ENCODE data around the gene EDIL3.
"Not testable (repeated sequence)": the region's sequence is repeated elsewhere in the genome, so short reads cannot be mapped to it uniquely, and the experiment has no call there.

The EDIL3 gene

DNA sequence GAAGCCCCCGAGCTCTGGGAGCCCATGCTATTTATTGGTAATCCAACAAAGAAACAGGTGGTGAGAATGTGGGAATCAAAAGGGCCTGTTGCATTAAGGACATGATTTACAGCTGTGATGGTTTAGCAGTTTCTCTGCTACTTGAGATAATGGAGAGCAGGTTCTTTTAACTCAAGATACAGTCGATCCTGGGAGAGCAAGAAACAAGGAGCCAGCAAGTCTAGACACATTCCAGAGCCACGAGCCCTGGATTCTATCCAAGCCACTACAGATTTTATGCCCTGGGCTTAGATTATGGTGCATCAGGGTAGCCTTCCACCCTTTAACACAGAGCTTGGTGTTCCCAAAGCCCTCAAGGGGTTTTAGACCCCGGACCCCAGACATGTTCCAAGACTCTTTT lies 87.0 kb downstream of the EDIL3 start:
- DNase-seq, result not testable (repeated sequence)

DNA sequence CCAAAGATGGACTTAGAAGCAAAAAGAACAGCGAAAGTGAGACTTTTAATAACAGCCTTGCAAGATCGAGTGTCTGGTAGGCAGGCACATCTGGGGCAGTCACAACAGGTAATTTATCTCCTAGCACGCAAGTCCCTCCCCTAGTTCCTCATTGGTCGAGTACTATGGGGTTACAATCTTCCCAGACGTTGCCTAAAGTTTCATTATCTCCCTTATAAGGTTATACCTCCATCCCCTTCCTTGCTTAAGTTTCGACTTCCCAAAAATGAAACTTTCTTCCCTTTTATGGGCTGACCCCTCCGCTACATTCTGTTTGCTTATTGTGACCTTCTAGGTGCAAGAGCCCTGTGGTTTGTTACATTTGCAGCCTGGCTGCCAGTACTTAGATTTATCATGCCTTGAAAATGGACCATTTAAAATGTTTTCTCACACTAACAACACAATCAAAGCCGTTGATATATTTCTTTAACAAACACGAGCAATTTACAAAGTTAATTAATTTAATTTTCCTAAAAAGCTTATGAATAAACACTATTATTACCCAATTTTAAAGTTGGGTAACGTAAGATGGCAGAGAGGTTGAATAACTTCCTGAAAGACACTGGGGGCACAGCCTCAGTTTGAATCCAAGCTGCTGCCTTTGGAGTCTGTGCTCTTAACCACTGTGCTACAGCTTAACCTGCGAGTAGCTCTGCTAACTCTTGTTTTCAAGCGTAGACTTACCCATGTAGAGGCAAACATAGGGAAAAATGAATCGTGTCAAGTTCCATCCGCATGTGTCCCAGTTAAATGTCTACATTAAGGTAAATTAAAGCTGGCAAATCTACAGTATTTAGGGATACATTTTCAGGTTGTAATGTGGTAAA lies 91.7 kb downstream of the EDIL3 start:
- no peak for DNase-seq

DNA sequence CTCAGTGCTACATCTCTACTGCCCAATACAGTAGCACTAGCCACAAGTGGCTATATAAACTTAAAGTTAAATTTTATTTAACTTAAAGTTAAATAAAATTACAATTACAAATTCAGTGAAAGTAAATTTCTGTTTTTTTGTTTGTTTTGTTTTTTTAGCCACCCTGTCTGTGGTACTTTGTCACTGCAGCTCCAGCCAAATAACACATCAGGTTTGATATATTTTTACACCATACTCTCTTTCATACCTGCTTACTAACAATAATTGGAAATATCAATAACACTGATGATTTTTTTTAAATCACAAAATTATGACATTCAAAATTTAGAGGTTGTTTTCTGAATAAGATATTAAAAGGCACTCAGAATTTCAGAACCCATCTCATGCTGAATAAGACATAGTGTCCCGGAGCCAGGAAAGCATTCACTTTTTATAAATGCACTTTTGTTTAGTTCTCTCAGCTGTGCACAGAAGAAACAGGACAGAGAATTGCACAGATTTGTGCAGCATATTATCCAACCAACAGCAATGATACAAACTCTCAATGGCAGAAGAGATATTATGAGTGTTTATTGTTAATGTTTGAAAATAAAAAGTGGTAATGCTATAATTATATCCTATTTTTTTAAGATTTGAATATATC lies 92.6 kb downstream of the EDIL3 start:
- no peak for DNase-seq

DNA sequence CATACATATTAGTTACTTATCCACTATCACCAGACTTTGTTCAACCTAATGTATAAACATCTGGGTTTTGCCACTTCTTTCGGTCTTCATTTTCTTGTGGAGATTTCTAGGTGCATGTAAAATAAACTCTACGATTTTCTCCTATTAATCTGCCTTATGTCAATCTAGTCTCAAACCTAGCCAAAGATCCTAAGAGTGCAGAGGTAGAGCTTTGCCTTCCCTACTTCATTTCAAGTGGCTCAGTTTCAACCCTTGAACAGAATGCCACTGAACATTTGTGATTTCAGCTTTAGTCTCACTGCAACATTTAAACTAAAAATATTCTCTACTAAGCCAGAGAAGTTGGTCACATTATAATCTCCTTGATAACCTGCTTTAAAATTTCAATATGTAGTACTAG lies 94.0 kb downstream of the EDIL3 start:
- no peak for DNase-seq

DNA sequence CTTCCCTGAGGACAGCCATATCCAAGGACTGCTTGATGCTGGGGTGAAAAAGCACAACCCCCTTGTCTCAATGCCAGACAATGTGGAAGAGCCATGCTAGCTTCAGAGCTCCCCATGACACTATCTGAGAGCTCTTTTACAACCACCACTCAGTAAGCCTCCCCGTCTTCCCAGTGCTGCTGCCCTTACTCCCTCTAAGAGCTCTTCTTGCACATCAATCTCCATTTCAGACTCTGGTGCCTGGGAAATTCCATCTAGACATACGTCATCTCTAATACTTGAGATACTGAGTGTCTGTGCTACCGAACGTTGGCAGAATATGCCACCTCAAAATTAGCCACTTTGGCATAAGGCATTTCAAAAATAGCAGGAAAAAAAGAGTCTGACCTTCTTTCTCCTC lies 94.5 kb downstream of the EDIL3 start:
- DNase-seq, result no peak

DNA sequence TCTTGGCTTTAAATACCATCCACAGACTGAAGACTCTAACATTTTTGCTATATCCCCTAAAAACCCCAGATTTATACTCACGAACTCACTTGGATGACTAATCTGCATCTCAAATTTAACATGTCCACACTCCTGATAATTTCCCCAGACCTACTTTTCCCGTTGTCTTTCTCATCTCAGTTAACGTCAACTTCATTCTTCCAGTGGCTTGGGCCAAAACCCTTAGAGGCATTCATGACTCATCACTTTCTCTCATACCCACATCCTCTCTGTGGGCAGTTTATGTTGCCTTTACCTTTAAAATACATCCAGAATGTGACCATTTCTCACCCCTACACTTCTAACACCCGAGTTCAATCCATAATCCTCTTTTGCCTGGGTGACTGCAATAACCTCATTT lies 96.7 kb downstream of the EDIL3 start:
- no peak for DNase-seq

DNA sequence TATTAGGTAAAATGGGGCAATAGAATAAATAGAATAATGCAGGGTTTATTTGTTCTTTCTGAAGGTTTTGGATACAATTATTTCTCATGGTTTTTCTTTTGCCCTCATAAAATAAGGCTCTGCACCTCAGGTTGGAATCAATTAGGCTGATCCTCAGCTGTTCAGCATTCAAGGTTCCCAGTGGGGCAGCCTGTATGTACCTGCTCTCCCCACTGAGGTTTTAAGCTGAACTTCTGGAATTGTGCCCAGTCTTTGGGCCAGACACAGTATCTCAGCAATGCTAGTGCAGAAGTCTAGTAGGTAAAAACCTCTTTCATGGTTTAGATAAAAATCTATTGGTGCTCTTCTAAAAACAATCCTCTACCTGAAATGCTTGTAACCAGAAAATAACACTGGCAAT lies 98.0 kb downstream of the EDIL3 start:
- no peak for DNase-seq

DNA sequence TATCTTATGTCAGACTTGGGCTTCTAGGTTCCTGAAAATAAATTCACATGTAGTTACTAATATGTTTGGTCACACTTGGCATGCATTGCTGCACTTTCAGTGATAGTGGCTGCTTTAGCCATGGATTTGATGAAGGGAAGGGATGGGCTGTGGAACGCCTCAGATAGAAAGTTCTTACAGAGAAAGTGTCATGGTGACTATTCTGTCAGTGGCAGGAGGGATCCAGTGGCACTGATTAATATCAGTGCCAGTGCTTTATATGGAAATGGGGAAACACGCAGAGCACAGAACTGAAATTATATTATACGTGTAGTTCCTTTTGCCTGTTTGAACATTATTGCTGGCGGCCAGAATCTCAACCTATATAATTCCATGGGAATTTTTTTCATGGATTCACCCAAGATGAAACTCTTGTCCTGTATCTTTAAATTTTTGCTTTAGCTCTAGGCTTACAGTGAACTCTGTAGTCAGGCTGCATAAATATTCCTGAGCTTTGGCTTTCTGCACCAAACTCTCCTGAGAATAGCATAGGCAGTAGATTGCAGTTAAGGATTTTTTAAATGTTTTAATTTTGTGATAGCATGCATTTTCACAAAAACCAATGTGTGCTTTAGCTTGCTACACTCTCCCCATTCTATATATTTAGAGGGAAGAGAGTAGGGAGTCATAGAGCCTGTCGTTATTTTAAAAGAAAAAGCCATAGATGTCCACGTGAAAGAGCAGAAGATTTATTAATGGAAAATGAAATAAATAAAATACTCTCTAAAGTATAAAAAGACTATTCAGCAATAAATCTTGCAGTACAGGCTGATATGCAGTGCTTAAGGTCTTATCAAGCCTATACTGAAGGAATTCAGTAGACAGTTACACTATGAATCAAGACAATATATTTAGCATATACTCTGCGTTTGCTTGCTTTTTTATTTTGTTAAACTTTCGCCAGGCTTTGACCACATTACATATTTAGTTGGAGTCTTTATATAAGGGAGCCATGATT lies 98.7 kb downstream of the EDIL3 start:
- DNase-seq, result no peak

DNA sequence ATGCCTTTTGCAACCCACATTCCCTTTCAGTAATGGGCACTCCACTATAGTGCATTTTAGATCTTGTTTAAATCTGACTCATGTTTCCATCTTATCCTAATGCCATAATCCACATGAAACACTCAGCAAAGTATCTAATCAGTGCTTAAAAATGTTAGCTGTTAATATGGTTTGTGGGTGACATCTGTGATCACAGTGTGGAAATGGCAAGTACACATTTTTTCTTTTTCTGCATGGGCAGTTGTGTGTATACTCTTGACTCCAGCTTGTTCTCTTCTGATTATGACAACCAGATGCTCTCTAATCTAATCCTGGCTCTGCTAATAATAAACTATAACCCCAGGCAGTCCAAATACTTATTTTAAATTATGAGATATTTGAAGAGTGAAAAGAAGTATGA lies 103.3 kb downstream of the EDIL3 start:
- DNase-seq, result no peak

DNA sequence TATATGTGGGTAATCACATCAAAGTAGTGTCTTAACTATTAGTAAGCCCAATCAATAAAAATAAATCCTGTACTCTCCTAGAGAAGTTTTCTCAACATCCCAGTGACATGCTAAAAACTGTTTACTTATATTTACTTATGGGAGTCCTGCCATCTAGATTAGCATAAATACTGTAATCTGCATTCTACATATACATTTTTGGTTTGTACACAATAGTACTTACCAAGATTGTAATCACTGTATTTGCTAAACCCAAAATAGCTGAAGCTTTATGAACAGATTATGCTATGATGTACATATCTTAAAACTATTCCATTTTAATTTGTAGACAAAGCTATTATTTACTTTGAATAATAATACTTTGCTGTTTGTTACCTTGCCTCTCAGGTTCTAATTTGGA lies 105.4 kb downstream of the EDIL3 start:
- DNase-seq, result no peak

DNA sequence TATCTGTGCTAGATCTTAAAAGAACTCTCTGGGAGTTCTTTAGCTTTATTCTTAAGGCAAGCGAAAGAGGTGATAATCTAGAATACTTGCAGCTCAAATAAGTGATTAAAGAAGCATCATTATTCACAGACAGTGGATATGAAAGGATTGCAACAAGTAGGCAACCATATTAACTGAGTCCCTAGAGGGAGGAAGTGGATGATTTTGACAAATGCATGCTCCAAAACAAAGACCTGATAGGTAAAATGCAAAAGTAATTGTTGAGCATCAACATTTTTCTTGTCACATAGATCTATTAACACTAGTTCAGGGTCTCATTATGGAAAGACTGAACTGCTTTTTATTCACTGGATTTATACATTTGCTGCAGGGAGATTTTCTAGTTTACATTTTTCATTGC lies 109.1 kb downstream of the EDIL3 start:
- DNase-seq, result no peak

DNA sequence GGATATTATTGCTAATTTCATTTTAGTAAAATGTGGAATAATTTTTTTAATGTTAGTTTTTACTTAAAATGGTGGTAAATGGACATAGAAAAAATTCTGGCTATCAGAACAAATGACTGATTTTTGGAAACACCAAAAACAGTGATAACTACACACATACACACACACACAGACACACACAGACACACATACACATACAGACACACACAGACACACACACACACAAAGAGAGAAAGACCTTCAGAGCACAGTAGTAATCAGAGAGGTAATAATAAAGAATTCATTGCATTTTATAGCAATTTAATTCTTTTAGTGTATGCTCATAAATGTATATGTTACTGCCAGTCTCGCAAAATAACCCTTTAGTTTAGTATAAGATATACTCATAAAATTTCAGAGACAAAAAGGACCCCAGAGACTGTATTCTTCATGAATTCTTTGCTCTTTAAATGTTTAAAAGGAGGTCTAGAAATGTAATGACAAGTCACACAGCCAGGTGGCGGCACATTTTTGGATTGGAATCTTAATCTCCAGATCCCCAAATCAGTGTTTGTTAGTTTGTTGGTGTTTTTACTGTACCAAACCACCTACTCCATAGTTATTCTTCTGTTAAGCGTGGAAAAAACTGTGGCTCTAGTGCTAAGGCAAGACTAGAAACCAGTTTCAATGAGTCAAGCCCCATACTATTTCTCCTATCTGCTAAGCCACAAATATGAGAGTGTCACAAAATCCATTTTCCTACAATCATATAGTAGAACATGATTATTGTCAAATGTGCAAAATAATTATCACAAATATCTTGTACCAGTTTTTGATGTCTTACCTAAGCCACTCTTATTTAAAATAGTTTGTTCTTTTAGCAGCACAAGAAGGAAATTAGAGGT lies 109.9 kb downstream of the EDIL3 start:
- DNase-seq, result no peak

DNA sequence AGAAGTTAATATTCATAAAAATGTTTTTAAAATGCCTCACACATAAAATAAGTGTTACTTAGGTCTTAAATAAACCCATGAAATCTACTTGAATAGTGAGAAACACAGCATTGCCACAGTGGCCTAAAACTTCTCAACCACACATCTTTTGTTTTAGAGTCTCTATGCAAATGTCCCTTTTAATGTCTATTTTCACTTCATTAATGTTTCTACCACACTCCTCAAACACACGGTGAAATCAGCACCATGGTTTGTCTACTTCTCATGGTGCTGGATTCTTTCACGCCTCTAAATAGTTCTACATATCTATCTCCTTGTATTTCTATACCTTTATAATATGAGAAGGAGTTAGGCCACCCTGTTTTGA lies 111.2 kb downstream of the EDIL3 start:
- DNase-seq, result no peak

DNA sequence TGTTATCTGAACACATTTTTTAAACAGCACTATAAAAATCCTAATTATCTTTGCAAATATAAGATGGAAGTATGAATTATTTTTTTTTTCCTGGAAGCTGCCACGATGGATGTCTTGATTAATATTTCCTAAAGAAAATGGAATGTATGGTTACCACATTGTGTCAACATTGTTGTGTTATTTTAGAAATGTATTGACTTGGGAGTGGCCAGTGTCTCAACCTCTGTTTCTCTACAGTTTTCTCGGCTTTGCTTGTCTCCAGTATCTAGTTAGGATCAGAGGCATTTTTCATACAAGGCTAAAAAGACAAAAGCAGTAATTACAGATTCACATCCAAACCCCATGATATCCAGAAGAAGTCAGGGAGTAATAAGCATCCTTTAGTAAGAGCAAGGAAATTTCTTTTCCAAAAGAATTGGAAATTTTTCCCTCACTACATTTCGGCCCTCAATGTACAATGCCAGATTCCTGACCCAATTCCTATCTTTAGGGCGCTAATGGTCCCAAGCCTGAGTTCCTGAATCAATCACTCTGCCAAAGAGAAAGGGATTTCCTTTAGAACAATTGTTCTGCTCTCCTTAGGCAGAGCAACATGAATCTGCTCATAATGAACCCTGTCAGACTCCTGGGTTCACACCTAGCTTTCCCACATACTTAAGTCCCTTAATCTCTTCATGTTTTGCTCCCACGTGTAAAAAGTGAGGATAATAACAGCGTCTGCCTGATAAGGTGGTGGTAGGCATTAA lies 111.7 kb downstream of the EDIL3 start:
- no peak for DNase-seq

DNA sequence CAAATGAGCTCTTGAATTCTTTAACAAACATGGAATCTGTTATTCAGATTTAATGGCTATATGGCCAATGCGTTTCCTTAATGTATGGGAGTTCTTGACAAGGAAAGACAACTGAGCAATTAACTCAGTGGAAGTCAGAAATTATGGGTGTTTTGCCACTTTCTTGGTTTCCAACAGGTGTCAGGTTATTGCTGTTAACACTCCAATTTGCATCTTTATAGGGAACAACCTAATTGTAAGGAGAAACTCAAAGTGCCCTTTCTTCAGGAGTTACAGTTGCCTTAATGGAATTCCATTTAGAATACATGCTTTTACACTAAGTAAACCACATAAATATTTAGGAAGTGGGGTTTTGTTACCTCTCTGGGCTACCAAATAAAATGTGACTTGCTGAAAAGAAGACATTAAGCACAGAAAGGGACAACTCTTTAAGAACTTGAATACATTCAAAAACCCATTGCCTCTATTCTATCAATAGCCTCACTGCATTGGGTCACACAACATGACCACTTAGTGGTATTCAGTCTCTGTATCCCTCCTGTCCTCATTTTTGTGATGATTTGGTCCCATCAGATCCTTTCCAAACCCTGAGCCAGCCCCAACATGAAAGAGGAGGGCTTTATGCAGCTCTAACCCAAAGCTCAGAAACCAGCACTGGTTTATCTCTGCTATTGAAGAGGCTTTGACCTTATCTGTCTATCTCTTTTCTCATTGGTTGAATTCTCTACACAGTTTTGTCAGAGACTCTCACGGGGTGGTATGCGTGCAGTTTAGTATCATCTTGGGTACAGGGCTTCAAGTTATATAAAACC lies 118.7 kb downstream of the EDIL3 start:
- no peak for DNase-seq

DNA sequence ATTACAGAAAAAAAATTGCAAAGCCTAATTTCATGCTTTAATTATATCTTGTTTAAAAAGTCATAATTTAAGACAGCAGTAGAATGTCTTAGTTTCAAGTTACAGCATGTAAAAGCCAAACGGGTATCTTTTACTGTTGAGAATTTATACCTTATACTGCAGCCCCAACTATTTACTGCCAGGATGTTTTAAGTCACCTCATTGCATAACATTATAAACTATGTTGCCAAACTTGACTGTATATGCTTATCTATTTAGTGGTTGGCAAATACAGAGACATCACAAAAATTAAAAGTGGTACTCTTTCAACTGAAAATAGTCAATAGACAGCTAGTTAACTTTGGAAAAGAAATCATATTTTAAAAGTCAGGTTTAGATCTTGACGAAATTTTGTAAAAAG lies 119.5 kb downstream of the EDIL3 start:
- DNase-seq, result no peak

DNA sequence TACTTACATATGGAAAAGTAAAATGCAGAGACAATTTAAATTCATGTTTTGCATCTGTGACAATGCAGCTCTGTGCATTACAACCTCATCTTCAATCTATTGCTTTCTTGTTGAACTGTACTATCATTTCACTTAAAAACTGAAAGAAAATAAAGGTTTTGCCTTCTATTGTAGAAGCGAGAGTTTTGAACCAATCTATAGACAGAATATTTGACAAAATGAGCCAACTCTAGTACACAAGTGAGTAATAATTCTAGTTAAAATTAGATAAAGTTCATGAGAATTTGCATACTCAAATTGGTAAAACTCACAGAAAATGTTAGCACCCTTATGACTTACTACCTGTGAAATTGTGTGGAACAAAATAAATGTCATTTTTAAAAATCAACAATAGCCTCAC lies 123.7 kb downstream of the EDIL3 start:
- DNase-seq, result no peak

DNA sequence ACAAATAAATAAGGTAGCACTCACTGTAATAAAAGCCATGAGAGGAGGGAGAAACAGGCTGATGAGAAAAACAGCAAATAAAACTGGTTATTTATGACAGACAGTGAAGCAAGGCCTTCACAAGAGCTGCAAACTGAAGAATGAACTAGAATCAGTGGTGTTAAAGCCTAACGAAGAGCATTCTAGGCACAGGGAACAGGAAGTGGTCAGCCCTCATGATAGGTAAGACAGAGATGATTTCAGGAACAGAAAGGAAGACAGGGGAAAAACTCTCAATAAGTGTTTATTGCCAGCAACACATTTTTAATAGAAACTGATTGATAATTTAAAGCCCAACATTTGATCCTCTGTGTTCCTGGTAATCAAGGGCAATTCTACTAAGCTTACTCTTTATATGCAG lies 124.5 kb downstream of the EDIL3 start:
- DNase-seq, result no peak

DNA sequence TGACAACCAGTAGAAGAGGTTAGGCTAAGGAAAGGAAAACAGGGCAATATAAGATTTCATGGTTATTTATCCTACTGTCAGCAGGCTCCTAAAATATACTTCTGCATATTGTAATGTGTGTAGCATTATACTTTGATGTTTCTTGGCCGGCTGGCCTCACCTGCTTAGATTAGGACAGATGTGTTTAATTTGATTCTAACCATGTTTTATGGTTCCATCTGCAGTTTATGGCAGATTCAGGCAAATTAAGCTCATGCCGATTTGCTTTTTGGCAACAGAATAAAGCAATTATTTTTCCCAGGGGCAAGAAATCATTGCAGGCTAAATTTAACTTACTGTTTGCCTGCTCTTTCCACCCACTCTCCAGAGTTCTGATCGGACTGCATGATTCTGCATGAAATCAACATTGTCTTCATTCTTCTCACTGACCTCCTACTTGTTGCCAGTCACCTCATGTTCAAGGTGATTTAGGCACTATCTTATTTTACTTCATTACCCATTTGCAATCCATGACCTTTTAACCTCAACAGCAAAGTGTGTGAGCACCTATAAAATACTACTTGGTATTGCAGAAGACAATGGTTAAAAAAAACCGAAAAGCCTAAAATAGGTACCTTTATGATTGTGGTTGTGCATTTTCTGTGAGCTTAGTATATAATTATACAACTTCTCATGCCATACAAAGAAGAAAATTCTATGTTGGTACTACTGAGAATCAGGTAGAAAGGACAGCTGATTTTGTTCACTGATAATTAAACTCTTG lies 125.2 kb downstream of the EDIL3 start:
- no peak for DNase-seq

DNA sequence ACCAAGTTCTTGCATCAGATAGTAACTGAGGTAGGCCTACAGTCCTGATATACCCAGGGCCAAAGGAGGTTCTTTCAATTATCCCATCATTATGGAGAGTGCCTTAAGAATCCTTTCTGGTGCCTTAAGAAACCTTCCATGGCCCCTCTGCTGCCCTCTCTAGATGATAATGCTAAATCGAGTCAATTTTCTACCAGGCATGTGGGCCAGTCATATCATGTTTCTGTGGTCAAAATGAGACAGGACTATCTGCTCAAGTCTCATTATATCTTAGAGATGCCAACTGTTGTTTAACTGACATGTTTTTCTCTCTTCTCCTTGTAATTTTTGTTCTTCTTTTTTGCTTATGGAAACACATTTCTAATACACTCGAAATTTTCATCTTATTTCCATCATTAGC lies 127.6 kb downstream of the EDIL3 start:
- DNase-seq, result no peak
